Measurements from ENCODE around the gene HPS3. TPM values are rescaled to one million over a fixed set of nuclear protein-coding genes. Genes with fewer than 3 reads are reported as not detected.
"Not testable (repeated sequence)": the region's sequence is repeated elsewhere in the genome, so short reads cannot be mapped to it uniquely, and the experiment has no call there.

Gene HPS3
- total RNA-seq, 1 donor from 2014 or later, result 20.2 TPM

DNA sequence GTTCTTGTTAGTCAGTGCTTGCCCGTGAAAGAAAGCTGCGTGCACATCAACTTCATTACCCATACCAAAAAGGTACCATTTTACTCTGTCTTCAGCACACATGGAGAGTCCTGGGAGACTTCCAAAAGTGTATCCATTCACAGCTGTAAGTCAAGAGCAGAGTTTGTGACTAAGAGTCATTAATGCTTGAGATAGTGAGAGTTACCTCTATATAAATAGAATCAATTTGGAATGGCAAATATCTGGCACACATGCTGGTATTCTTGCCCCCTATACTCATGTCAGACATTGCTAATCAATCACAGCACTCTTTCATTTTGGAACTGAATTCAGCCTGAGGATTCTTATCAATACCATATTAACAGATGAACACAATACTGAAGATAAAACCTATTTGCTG lies 78.0 kb downstream of the HPS3 start:
- no peak overlapping the region for H3K4me3 Mint-ChIP-seq (ENCODE audit: low read depth)
- no peak for DNase-seq (ENCODE audit: low spot score)
- no peaks in the 10 kb centered on the region for H3K36me3 Mint-ChIP-seq (ENCODE audit: low read depth)
- no peak overlapping the region for H3K27ac Mint-ChIP-seq
- H3K27me3 Mint-ChIP-seq (ENCODE audit: low read depth), result peaks cover 51% of the 10 kb centered on the region
- peaks cover 15% of the 10 kb centered on the region for H3K4me1 Mint-ChIP-seq (ENCODE audit: low read depth)
- intact Hi-C loops (cut with micrococcal nuclease), result no loop called here
- H3K9me3 Mint-ChIP-seq, result no peaks in the 10 kb centered on the region

DNA sequence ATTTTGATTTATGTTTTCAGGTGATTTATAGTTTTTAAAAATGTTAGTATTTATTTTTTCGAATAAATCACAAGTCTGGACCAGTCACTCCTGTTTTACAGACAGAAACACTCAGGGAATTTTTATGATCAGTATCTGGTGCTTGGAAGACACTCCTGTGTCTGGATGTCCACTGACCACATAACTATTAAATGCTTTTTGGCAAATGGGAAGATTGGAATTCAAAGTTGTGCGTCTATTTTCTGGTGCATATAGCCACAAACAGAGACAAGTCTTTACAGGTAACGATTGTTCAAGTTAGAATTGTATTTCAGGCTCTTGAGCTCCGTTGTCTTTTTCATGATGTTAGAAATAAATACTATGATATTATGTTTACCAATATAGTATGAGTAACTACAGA lies 80.0 kb downstream of the HPS3 start:
- no peaks in the 10 kb centered on the region for H3K9me3 Mint-ChIP-seq
- H3K36me3 Mint-ChIP-seq (ENCODE audit: low read depth), result no peaks in the 10 kb centered on the region

DNA sequence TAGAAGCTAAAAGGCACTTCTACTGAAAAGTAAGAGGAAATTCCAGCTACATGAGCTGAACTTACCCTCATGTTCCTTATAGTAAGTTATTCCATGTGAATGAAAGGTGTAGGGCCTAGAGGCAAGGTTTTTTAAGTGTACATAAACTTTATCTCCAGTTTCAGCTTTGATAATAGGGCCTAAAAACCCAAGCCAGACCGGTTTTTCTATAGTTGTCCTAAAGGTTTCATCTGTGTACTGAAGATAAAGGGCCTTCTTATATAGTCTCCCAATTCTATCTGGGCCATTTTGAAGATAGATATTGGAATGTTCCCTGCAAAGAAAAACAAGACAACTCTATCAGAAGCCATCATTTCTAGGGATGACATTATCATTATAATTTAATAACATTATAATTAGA lies 82.9 kb downstream of the HPS3 start:
- no peaks in the 10 kb centered on the region for H3K4me1 Mint-ChIP-seq (ENCODE audit: low read depth)
- no peaks in the 10 kb centered on the region for H3K9me3 Mint-ChIP-seq
- H3K27ac Mint-ChIP-seq, result no peak overlapping the region
- no peaks in the 10 kb centered on the region for H3K36me3 Mint-ChIP-seq (ENCODE audit: low read depth)
- peaks cover 33% of the 10 kb centered on the region for H3K27me3 Mint-ChIP-seq (ENCODE audit: low read depth)
- no peak for DNase-seq (ENCODE audit: low spot score)
- no peak overlapping the region for H3K4me3 Mint-ChIP-seq (ENCODE audit: low read depth)
- intact Hi-C loops (cut with micrococcal nuclease), result no loop called here

More for the DNA sequence above, 80.0 kb downstream of the HPS3 start:
- no peak overlapping the region for H3K4me3 Mint-ChIP-seq (ENCODE audit: low read depth)
- intact Hi-C loops (cut with micrococcal nuclease), result no loop called here
- DNase-seq (ENCODE audit: low spot score), result no peak
- H3K4me1 Mint-ChIP-seq (ENCODE audit: low read depth), result peaks cover 4% of the 10 kb centered on the region
- H3K27me3 Mint-ChIP-seq (ENCODE audit: low read depth), result peaks cover 49% of the 10 kb centered on the region
- no peak overlapping the region for H3K27ac Mint-ChIP-seq

- Mint-ChIP-seq H3K9me3 (no peaks in the 10 kb centered on the region), H3K4me1 (ENCODE audit: low read depth) (no peaks in the 10 kb centered on the region), H3K27me3 (ENCODE audit: low read depth) (peaks cover 24% of the 10 kb centered on the region), H3K27ac (no peak overlapping the region), H3K36me3 (ENCODE audit: low read depth) (no peaks in the 10 kb centered on the region), H3K4me3 (ENCODE audit: low read depth) (no peak overlapping the region)
- intact Hi-C loops (cut with micrococcal nuclease), result no loop called here
- DNase-seq (ENCODE audit: low spot score), result no peak
Observed at GRCh38 chr3:149214702-149215101, 85.3 kb downstream of the HPS3 start.

DNA sequence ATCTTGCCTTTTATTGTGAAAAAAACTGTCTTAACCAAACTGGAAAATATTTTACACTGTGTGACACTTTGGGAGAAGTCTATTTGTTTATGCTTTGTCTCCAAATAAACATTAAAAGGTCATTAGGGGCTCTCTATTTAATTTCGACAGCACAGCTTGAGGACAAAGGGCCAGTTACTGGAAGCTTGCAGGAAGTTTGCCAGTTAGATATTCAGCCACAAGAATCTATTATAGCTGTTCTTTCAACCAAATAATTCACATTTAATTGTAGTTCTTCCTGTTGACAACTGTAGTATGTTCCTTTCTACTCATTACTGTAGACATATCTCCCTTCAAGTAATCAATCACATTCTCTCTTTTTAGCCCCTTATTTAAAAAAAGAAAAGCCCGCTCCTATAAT lies 86.1 kb downstream of the HPS3 start:
- no peak overlapping the region for H3K4me3 Mint-ChIP-seq (ENCODE audit: low read depth)
- H3K4me1 Mint-ChIP-seq (ENCODE audit: low read depth), result no peaks in the 10 kb centered on the region

GRCh38 chr3:149216193-149216869 lies 86.9 kb downstream of the HPS3 start:
- Mint-ChIP-seq H3K9me3 (no peaks in the 10 kb centered on the region), H3K27me3 (ENCODE audit: low read depth) (peaks cover 12% of the 10 kb centered on the region), H3K36me3 (ENCODE audit: low read depth) (no peaks in the 10 kb centered on the region), H3K4me3 (ENCODE audit: low read depth) (no peak overlapping the region), H3K4me1 (ENCODE audit: low read depth) (no peaks in the 10 kb centered on the region), H3K27ac (no peak overlapping the region)
- intact Hi-C loops (cut with micrococcal nuclease), result no loop called here
- DNase-seq (ENCODE audit: low spot score), result no peak

More for the DNA sequence above, 86.1 kb downstream of the HPS3 start:
- intact Hi-C loops (cut with micrococcal nuclease), result no loop called here
- Mint-ChIP-seq H3K27me3 (ENCODE audit: low read depth) (peaks cover 17% of the 10 kb centered on the region), H3K36me3 (ENCODE audit: low read depth) (no peaks in the 10 kb centered on the region), H3K9me3 (no peaks in the 10 kb centered on the region), H3K27ac (no peak overlapping the region)
- no peak for DNase-seq (ENCODE audit: low spot score)

DNA sequence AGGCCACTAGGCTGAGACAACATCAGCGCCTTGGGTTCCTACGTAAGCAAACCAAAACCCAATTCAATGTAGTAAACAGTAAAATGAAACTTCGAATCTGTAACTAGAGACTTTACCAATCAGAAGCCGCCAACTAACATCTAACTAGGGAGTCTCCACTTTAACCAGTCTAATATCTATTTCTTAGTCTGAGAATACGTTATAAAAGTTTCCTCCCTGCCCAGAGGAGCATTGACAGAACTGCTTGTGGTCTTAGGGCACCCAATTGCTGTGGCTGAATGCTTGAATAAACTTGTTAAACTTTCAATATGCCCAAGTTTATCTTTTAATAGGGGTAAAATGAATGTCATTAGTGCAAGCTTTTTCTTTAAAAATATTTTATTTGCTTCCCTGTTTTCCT lies 87.9 kb downstream of the HPS3 start:
- no peaks in the 10 kb centered on the region for H3K4me1 Mint-ChIP-seq (ENCODE audit: low read depth)
- H3K36me3 Mint-ChIP-seq (ENCODE audit: low read depth), result no peaks in the 10 kb centered on the region
- no peak for DNase-seq (ENCODE audit: low spot score)
- H3K9me3 Mint-ChIP-seq, result no peaks in the 10 kb centered on the region
- peaks cover 8% of the 10 kb centered on the region for H3K27me3 Mint-ChIP-seq (ENCODE audit: low read depth)
- H3K4me3 Mint-ChIP-seq (ENCODE audit: low read depth), result no peak overlapping the region
- intact Hi-C loops (cut with micrococcal nuclease), result no loop called here
- no peak overlapping the region for H3K27ac Mint-ChIP-seq

GRCh38 chr3:149219380-149220121 lies 90.1 kb downstream of the HPS3 start:
- H3K27ac Mint-ChIP-seq; H3K27me3 Mint-ChIP-seq (ENCODE audit: low read depth); H3K36me3 Mint-ChIP-seq (ENCODE audit: low read depth); H3K9me3 Mint-ChIP-seq; DNase-seq (ENCODE audit: low spot score); H3K4me3 Mint-ChIP-seq (ENCODE audit: low read depth); intact Hi-C loops (cut with micrococcal nuclease): not testable (repeated sequence)
- peaks cover 13% of the 10 kb centered on the region for H3K4me1 Mint-ChIP-seq (ENCODE audit: low read depth)

DNA sequence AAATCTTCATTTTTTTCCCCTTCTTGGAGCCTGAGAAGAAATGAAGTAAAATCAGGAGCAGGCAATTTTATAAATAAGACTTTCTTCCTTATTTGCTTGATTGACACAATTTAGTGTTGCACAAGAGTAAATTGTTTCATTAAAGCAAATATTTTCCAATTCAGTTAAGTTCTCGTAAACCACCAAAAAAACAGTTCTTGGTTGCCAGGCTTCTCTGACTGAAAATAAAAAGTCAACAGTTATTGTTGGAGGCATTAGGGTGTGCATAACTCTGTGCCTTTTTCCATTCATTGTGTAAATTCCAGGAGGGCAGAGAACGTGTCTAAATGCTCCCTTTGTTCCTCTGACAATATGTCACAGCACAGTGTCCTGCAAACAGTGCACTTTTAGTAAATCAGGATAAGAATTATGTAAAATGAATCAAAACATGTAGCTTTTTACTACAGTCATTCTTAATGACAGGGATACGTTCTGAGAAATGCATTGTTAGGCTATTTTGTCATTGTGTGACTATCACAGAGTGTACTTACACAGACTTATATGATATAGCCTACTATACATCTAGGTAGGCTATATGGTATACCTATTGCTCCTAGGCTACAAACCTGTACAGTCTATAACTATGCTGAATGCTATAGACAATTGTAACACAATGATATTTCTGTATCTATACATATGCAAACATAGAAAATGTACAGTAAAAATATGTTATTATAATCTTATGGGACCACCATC lies 92.5 kb downstream of the HPS3 start, which contains the start of gene CP:
Gene CP (minus strand): TSS at position 47 of the 735 bp plus-strand sequence. CDS start 37 bp downstream, at position 10.
- H3K9me3 Mint-ChIP-seq, result no peaks in the 10 kb centered on the region
- DNase-seq (ENCODE audit: low spot score), result no peak
- peaks cover 1% of the 10 kb centered on the region for H3K27me3 Mint-ChIP-seq (ENCODE audit: low read depth)
- no peaks in the 10 kb centered on the region for H3K36me3 Mint-ChIP-seq (ENCODE audit: low read depth)
- intact Hi-C loops (cut with micrococcal nuclease), result no loop called here
- peaks cover 29% of the 10 kb centered on the region for H3K4me1 Mint-ChIP-seq (ENCODE audit: low read depth)
- no peak within 1 kb of the TSS for H3K4me3 Mint-ChIP-seq (ENCODE audit: low read depth)
- H3K27ac Mint-ChIP-seq, result no peak within 1 kb of the TSS

Other genes starting within 250 kb of the HPS3 start
- 25.2 and 25.3 TPM in 2 replicates for gene GYG1, start 138.1 kb upstream of the HPS3 start, total RNA-seq
- 20.8 and 23.9 TPM in 2 replicates for gene HLTF, start 43.1 kb upstream of the HPS3 start, total RNA-seq
- gene CP, start 92.2 kb downstream of the HPS3 start, total RNA-seq, result not detected in 2 replicates
- gene TM4SF18, start 204.0 kb downstream of the HPS3 start, total RNA-seq, result not detected in 2 replicates
- not detected in 2 replicates for gene TM4SF1, start 248.0 kb downstream of the HPS3 start, total RNA-seq